HEK293T (cell line): Measurements from ENCODE around the gene COPS7B.
A peak's percentile ranks its signal among the peaks of the same experiment; 100 is the strongest.

Experiments used
- CTCF ChIA-PET: fragments of 350-600 bp; formaldehyde crosslinking; extraction: SDS; loops from one replicate; lab custom pipeline; 2021; ENCODE audit warnings: antibody characterized with exemption, inconsistent platforms; lab: Yijun Ruan, JAX
- POLR2A ChIA-PET: fragments of 350-600 bp; formaldehyde crosslinking; extraction: SDS; loops from one replicate; lab custom pipeline; 2020; ENCODE audit warnings: antibody characterized with exemption, inconsistent platforms; lab: Yijun Ruan, JAX
- DNase-seq: peaks from one replicate; pipeline ENCODE4 v3.0.0; 2012; ENCODE audit warnings: mixed read lengths; ENCODE audit errors: extremely low spot score
- ARNT ChIP-seq: fragments of 450-650 bp; IDR thresholded peaks from 2 replicates; pipeline ENCODE4 v1.6.1; 2017; ENCODE audit warnings: mild to moderate bottlenecking
- BHLHE40 ChIP-seq: fragments of 450-650 bp; IDR thresholded peaks from 2 replicates; pipeline ENCODE4 v1.6.1; 2016; ENCODE audit warnings: mild to moderate bottlenecking, moderate library complexity, borderline replicate concordance
- CTBP1 ChIP-seq: fragments of 450-650 bp; IDR thresholded peaks from 2 replicates; pipeline ENCODE4 v1.6.1; 2016; ENCODE audit warnings: borderline replicate concordance
- ELF4 ChIP-seq: fragments of 450-650 bp; IDR thresholded peaks from 2 replicates; pipeline ENCODE4 v1.6.1; 2017; ENCODE audit warnings: antibody characterized with exemption
- FOXA1 ChIP-seq: fragments of 450-650 bp; IDR thresholded peaks from 2 replicates; pipeline ENCODE4 v1.6.1; 2016; ENCODE audit warnings: mild to moderate bottlenecking
- FOXK2 ChIP-seq: fragments of 450-650 bp; IDR thresholded peaks from 2 replicates; pipeline ENCODE4 v1.6.1; 2016; ENCODE audit warnings: mild to moderate bottlenecking
- FOXM1 ChIP-seq: fragments of 450-650 bp; IDR thresholded peaks from 2 replicates; pipeline ENCODE4 v1.6.1; 2017; ENCODE audit warnings: mild to moderate bottlenecking, borderline replicate concordance
- HDGF ChIP-seq: fragments of 450-650 bp; IDR thresholded peaks from 2 replicates; pipeline ENCODE4 v1.6.1; 2017; ENCODE audit warnings: antibody characterized with exemption, borderline replicate concordance
- L3MBTL2 ChIP-seq: fragments of 450-650 bp; conservative IDR thresholded peaks from 2 replicates; pipeline ENCODE4 v1.6.1; 2016; ENCODE audit warnings: mild to moderate bottlenecking
- LEF1 ChIP-seq: fragments of 450-650 bp; IDR thresholded peaks from 2 replicates; pipeline ENCODE4 v1.6.1; 2017; ENCODE audit warnings: mild to moderate bottlenecking, borderline replicate concordance
- NFRKB ChIP-seq: fragments of 450-650 bp; IDR thresholded peaks from 2 replicates; pipeline ENCODE4 v1.6.1; 2016; ENCODE audit warnings: mild to moderate bottlenecking, moderate library complexity
- SP1 ChIP-seq: fragments of 450-650 bp; IDR thresholded peaks from 2 replicates; pipeline ENCODE4 v1.6.1; 2017
- SUZ12 ChIP-seq: fragments of 450-650 bp; IDR thresholded peaks from 2 replicates; pipeline ENCODE4 v1.6.1; 2016; ENCODE audit warnings: mild to moderate bottlenecking
- TARDBP ChIP-seq: fragments of 450-650 bp; IDR thresholded peaks from 2 replicates; pipeline ENCODE4 v1.6.1; 2016
- ZNF384 ChIP-seq: fragments of 450-650 bp; IDR thresholded peaks from 2 replicates; pipeline ENCODE4 v1.6.1; 2016
- TF ChIP-seq, protein P1 (sequence below): fragments of 450-650 bp; IDR thresholded peaks from 2 replicates; pipeline ENCODE4 v1.6.1; 2016

COPS7B gene

DNA sequence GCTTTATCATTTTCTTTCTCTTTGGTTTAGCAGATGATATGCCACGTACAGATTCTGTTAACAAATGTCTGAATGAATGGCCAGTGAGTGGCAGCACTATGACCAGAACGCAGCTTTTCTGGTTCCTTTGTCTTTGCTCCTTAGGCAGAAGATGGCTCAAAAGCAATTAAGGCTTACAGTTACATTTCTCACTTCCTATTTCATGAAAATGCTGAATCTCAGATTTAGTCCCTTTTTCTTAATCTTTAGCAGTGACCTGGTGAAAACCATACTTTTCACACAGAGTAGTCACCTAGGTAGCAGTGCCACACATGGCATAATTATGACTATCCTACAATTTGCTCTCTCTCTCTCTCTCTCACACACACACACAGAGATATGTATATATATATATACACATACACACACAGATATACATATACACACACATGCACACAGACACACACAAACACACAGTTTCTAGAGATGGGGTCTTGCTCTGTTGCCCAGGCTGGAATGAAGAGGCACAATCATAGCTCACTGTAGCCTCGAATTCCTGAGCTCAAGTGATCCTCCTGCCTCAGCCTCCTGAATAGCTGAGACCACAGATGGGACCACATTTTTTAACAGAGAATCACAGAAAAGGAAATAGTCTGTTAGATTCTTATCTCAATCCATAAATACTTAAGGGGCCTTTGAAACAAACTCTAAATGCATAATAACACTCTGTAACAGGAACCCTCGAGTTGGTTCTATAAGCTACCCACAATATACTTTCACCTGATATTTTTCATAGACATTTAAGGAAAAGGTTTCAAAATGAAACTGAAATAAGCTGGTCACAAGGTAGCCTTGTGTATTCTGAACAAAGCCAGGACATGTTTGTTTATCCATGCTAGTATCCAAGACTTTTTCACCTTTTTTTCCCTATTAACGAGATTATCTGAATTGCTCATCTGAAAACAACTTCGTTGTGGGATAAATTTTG, 16.8 kb upstream of the COPS7B start:
- no peak for DNase-seq
- TF ChIP-seq ELF4 (no peak), TARDBP (no peak), LEF1 (no peak), BHLHE40 (no peak), FOXM1 (no peak), ZNF384 (no peak), FOXA1 (no peak)
- POLR2A ChIA-PET, result no interaction called here
- CTCF ChIA-PET, result interaction anchor here (0.5 kb wide), 1 partner anchor 110 kb away, joined by 3 read pairs; no protein-coding TSS in a partner anchor

DNA sequence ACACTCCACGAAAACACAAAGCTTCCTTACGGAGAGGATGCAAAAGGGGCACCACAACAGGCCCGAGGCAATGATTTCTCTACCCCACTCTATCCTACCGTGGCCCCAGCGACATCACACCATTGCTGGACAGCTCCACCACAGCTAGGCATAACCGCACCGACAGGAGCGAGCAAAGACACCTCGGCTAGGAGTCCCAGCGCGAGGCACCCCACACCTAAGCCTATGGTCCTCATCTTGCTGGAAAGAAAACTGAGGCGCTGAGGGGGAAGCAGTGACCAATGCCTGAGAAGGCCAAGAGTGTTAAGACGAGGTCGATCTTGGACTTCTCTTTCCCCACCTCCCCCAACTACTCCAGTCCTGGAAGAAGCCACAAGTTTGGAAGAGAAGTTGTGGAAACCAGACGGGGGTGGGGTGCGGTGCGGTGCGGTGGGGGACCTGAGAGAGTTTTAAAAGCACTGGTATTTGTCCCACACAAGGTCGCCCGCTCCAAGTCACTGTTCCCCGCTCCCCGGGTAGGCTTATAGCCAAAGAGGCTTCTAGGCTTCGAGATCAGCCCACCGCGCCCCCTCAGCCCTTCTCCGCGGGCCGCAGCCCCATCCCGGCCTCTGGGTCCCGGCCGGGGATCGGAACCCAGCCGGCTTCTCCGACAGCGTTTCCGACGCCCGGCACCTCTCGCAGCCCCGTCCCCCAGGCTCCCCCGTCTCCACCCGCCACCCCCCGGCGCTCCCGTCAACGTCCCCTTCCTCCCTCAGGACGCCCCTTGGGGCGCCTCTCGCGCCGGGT, 5.9 kb upstream of the COPS7B start:
- DNase-seq, result peak; percentile 27
- ChIA-PET POLR2A (interaction anchor here (0.6 to 1.4 kb wide), 5 partner anchors 35 to 138 kb away, joined by 3 to 4 read pairs (median 3); partner anchors contain the start of gene PTMA), CTCF (interaction anchor here (1.2 kb wide), 1 partner anchor 66 kb away, joined by 3 read pairs; no protein-coding TSS in a partner anchor)
- TF ChIP-seq, protein P1, sequence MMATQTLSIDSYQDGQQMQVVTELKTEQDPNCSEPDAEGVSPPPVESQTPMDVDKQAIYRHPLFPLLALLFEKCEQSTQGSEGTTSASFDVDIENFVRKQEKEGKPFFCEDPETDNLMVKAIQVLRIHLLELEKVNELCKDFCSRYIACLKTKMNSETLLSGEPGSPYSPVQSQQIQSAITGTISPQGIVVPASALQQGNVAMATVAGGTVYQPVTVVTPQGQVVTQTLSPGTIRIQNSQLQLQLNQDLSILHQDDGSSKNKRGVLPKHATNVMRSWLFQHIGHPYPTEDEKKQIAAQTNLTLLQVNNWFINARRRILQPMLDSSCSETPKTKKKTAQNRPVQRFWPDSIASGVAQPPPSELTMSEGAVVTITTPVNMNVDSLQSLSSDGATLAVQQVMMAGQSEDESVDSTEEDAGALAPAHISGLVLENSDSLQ, result no peak
- no peak for TF ChIP-seq HDGF
- TF ChIP-seq LEF1, result no peak

DNA sequence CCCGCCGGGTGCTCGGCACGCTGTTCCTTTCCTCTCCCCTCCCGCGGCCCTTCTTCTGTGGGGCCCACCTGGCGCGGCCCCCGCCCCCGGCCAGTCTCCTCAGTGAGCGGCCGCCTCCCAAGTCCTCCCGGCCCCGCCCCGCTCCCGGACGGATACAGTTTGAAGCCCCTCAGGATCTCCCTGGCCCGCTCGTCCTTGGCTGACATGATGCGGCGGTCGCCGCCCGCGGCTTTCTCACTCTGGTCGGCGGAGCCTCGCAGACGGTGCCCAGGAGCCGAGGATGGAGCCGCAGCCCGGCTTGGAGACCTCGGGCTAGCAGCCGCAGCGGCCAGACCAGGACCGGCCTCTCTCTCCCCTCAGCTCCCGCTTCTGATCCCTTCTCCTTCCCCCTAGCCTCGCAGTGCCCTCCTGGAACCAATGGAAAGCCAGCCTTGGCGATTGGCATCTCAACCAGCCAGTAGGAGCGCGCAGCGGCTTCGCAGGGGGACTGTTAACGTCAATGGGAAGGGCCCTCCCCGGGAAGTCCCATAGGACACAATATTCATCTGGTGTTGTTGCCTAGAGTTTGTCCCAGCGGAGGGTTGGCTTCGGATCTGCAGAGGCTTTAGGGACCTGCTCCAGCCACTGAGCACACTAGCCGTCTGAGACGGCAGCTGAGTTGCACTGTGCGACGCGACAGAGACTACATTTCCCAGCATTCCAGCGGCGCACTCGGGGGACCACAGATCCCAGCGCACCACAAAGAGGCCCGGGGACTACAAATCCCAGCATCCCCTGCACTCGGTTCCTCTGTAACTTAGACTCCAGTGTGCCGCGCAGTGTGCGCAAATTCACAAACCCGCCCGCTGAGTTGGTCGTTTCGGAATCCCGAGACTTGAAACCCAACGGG, 5.1 kb upstream of the COPS7B start, which contains the start of gene PDE6D:
TSS of gene PDE6D (minus strand) at position 374 of the 889 bp plus-strand sequence. CDS start at position 206, 168 bp downstream.
- ChIA-PET POLR2A (interaction anchor here (0.6 to 1.3 kb wide), 4 partner anchors 36 to 139 kb away, joined by 3 to 4 read pairs (median 3); partner anchors contain the start of gene PTMA), CTCF (interaction anchor here (1.2 kb wide), 1 partner anchor 67 kb away, joined by 3 read pairs; no protein-coding TSS in a partner anchor)
- TF ChIP-seq BHLHE40, result no peak
- peak; percentile 18; the same call in 1 of the 2 replicates for TF ChIP-seq L3MBTL2
- TF ChIP-seq FOXA1, result no peak
- no peak for TF ChIP-seq NFRKB
- peak; percentile 43; the same call in 1 of the 2 replicates for TF ChIP-seq FOXM1
- TF ChIP-seq LEF1, result no peak
- peak; percentile 80 for TF ChIP-seq SUZ12
- TF ChIP-seq ELF4, result peak; percentile 78
- TF ChIP-seq, protein P1, result peak; percentile 99
- TF ChIP-seq FOXK2, result no peak
- peak; percentile 94 for DNase-seq

DNA sequence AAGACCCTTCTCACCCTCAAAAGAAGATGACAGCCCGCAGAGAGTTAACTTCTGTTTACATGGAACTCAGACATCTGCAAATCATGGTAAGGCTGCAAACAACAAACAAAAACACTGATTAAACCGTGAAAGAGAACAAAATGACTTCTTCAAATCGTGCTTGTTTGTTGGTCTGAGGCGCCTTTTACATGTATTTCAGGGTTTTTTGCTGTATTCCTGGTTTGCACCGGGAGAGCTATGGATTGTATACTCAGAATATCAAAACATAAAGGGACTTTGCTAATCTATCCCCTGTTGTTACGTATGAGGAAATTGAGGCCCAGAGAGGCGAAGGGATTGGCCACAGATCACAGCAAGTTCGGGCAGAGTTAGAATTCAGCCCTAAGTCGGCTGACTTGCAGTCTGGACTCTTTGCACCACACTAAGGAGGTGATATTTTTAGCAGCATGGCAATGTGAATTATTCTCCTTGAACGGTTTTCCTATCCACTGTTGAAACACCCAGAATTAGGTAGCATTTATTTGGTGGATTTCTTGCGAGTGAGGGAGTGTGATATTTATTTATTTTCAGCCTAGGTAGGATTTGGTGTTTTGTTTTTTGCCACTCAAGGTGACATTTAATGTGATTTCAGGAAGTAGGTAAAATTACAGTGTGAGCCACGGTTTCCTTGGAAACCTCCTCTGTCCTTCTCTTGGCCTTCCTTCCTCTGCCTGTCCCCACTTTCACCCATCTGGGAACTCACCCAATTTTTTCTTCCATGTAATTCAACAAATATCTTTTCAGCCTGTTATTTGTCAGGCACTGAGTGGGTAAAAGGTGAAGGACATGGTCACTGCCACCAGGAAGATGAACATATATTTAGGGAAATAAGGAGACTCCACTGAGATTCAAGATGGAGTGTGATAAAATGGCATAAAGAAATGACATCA, 4.2 kb upstream of the COPS7B start:
- POLR2A ChIA-PET, result interaction anchor here (1.3 kb wide), 1 partner anchor 37 kb away, joined by 4 read pairs; no protein-coding TSS in a partner anchor
- CTCF ChIA-PET, result interaction anchor here (1.2 kb wide), 1 partner anchor 68 kb away, joined by 3 read pairs; no protein-coding TSS in a partner anchor
- TF ChIP-seq ELF4 (no peak), SP1 (no peak), TARDBP (no peak), FOXK2 (no peak), CTBP1 (no peak), ARNT (no peak), ZNF384 (no peak), LEF1 (no peak), L3MBTL2 (no peak)
- DNase-seq, result no peak

DNA sequence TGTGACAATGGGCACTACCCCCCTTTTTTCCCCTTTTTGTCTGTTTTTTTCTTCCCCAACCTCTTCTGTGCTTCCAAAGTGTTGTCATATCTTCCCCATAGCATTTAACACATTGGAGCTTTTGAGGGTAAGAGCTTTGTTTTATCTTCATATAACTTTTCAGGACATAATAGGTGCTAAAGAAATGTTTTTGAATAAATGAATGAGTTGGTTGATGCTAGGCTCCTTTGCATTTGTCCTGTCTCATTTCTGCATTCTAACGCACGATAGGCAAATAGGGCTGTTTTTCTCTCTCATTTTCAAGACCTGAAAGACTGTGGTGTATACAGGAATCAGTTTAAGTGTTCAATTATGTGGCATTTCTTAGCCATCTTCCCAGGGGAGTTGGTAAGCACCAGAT, 832 bp upstream of the COPS7B start:
- no peak for TF ChIP-seq NFRKB
- TF ChIP-seq, protein P1, result no peak
- TF ChIP-seq FOXA1, result no peak
- TF ChIP-seq ARNT, result no peak
- TF ChIP-seq HDGF, result no peak
- no peak for TF ChIP-seq SUZ12
- TF ChIP-seq BHLHE40, result no peak
- TF ChIP-seq LEF1, result no peak
- no peak for TF ChIP-seq TARDBP
- TF ChIP-seq SP1, result no peak
- no peak for TF ChIP-seq FOXM1
- no peak for TF ChIP-seq ELF4
- TF ChIP-seq CTBP1, result no peak
- no peak for TF ChIP-seq ZNF384
- TF ChIP-seq FOXK2, result no peak
- no peak for TF ChIP-seq L3MBTL2
- DNase-seq, result no peak
- CTCF ChIA-PET, result interaction anchor here (0.7 to 2.2 kb wide), 4 partner anchors 10 to 71 kb away, joined by 3 to 8 read pairs (median 6); no protein-coding TSS in a partner anchor
- POLR2A ChIA-PET, result interaction anchor here (0.8 to 1.4 kb wide), 2 partner anchors 10 to 77 kb away, joined by 3 to 6 read pairs; partner anchors contain the start of gene PTMA
